OCI-LY1 (cell line): ENCODE results near the gene ADCY9.

Experiments
- EZH2 ChIP-seq: fragments of 200-600 bp; sonication (generic), shearing (Covaris generic); IDR thresholded peaks from 2 replicates; pipeline ENCODE4 v1.8.0; 2017; ENCODE audit warnings: borderline replicate concordance, mixed run types, mild to moderate bottlenecking, antibody characterized with exemption, low read length, moderate library complexity, mixed read lengths
- TF ChIP-seq, protein P1 (sequence below): fragments of 200-600 bp; sonication (generic), shearing (Covaris generic); IDR thresholded peaks from 2 replicates; pipeline ENCODE4 v1.5.1; 2017; ENCODE audit warnings: mild to moderate bottlenecking, antibody characterized with exemption, low read length, moderate library complexity, mixed read lengths

DNA sequence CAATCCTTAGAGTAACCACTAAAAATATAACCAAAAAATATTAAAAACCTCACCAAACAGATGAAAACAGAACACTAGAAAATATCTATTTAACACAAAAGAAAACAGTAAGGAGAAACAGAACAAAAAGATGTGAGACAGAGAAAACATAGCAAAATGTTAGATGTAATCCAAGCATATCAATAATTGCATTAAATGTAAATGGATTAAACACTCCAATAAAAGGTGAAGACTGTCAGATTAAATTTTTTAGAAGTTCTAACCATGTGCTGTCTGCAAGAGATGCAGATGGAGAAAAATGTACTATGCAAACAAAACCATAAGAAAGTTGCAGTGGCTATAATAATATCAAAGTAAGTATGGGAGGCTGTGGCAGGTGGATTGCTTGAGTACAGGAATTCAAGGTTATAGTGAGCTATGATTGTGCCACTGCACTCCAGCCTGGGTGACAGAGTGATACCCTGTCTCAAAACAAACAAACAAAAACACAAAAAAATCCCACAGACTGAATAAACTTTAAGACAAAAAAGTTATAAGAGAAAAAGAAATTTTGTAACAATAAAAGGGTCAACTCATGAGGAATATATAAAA, 53.9 kb downstream of the ADCY9 start:
- TF ChIP-seq, protein P1, sequence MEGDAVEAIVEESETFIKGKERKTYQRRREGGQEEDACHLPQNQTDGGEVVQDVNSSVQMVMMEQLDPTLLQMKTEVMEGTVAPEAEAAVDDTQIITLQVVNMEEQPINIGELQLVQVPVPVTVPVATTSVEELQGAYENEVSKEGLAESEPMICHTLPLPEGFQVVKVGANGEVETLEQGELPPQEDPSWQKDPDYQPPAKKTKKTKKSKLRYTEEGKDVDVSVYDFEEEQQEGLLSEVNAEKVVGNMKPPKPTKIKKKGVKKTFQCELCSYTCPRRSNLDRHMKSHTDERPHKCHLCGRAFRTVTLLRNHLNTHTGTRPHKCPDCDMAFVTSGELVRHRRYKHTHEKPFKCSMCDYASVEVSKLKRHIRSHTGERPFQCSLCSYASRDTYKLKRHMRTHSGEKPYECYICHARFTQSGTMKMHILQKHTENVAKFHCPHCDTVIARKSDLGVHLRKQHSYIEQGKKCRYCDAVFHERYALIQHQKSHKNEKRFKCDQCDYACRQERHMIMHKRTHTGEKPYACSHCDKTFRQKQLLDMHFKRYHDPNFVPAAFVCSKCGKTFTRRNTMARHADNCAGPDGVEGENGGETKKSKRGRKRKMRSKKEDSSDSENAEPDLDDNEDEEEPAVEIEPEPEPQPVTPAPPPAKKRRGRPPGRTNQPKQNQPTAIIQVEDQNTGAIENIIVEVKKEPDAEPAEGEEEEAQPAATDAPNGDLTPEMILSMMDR = no peak
- TF ChIP-seq EZH2 = no peak
